HG02610 (cell line): Measurements from ENCODE around the gene TCF7L1.
A peak's percentile ranks its signal among the peaks of the same experiment; 100 is the strongest.

Experiments used
- ATAC-seq: cut with Tn5 transposase; IDR thresholded peaks from one replicate; pipeline ENCODE4 v1.9.1; 2021; ENCODE audit warnings: mild to moderate bottlenecking, moderate library complexity; ENCODE audit not compliant: unreplicated experiment

TCF7L1 gene

GRCh38 chr2:85273738-85274731 is 140.8 kb downstream of the TCF7L1 start:
- ATAC-seq, result no peak

- ATAC-seq, result no peak
These were observed 142.9 kb downstream of the TCF7L1 start for GRCh38 chr2:85275984-85276540.

GRCh38 chr2:85276571-85277118 is 143.5 kb downstream of the TCF7L1 start:
- no peak for ATAC-seq

- no peak for ATAC-seq
These were observed 144.4 kb downstream of the TCF7L1 start for GRCh38 chr2:85277416-85278158.

- ATAC-seq, result no peak
These were observed 145.2 kb downstream of the TCF7L1 start for GRCh38 chr2:85278361-85278760.

- ATAC-seq, result no peak
These were observed 148.4 kb downstream of the TCF7L1 start for GRCh38 chr2:85281553-85281952.

- no peak for ATAC-seq
These were observed 149.7 kb downstream of the TCF7L1 start for GRCh38 chr2:85282914-85283313.

GRCh38 chr2:85283641-85284040 is 150.4 kb downstream of the TCF7L1 start:
- ATAC-seq, result no peak

GRCh38 chr2:85286918-85287317 is 153.7 kb downstream of the TCF7L1 start:
- ATAC-seq, result no peak

GRCh38 chr2:85287721-85288120 is 154.5 kb downstream of the TCF7L1 start:
- no peak for ATAC-seq

- ATAC-seq, result no peak
These were observed 155.1 kb downstream of the TCF7L1 start for GRCh38 chr2:85288244-85288725.

GRCh38 chr2:85291425-85292023 is 158.3 kb downstream of the TCF7L1 start:
- ATAC-seq, result no peak

GRCh38 chr2:85302121-85302520 is 168.9 kb downstream of the TCF7L1 start:
- ATAC-seq, result no peak

GRCh38 chr2:85303780-85304531 is 170.8 kb downstream of the TCF7L1 start:
- ATAC-seq, result no peak

- ATAC-seq, result no peak
These were observed 174.3 kb downstream of the TCF7L1 start for GRCh38 chr2:85307527-85307897.

GRCh38 chr2:85308201-85308600 is 175.0 kb downstream of the TCF7L1 start:
- no peak for ATAC-seq

GRCh38 chr2:85308896-85309555 is 175.8 kb downstream of the TCF7L1 start:
- no peak for ATAC-seq

GRCh38 chr2:85309699-85310321 is 176.6 kb downstream of the TCF7L1 start:
- ATAC-seq, result no peak

GRCh38 chr2:85310330-85310729 is 177.1 kb downstream of the TCF7L1 start:
- ATAC-seq, result peak; percentile 49
